Neutrophil (primary cell): ENCODE data around the gene KNDC1.

Experiments used
- H3K27ac ChIP-seq: fragments of 200-600 bp; sonication (generic); 2 replicates; pipeline ENCODE4 v1.5.1; 2016; ENCODE audit warnings: mild to moderate bottlenecking, moderate library complexity
- H3K27me3 ChIP-seq: fragments of 200-600 bp; sonication (generic); 2 replicates; pipeline ENCODE4 v1.6.0; 2016; ENCODE audit warnings: mild to moderate bottlenecking
- H3K36me3 ChIP-seq: fragments of 200-600 bp; sonication (generic); 2 replicates; pipeline ENCODE4 v1.5.1; 2017
- H3K4me1 ChIP-seq, 2 experiments: fragments of 200-600 bp in 1 of 2; sonication (generic) in 1 of 2; 1 replicate in 1 of 2; 2 replicates in 1 of 2; pipeline versions ENCODE4 v1.5.1 to v1.6.1; 2013 to 2016; ENCODE audit warnings: low read depth in 1 of 2, low read length in 1 of 2, mild to moderate bottlenecking in 1 of 2, moderate library complexity in 1 of 2; ENCODE audit not compliant: control insufficient read depth in 1 of 2, insufficient read depth in 1 of 2
- H3K4me3 ChIP-seq, 2 experiments: fragments of 200-600 bp in 1 of 2; sonication (generic) in 1 of 2; 1 replicate in 1 of 2; 2 replicates in 1 of 2; pipeline ENCODE4 v1.5.1; 2013 to 2016; ENCODE audit warnings: low read depth in 1 of 2, low read length in 1 of 2, mild to moderate bottlenecking in 1 of 2, moderate library complexity in 1 of 2
- H3K9me3 ChIP-seq: fragments of 200-600 bp; sonication (generic); 2 replicates; pipeline ENCODE4 v1.5.1; 2016
- CTCF ChIP-seq: fragments of 200-600 bp; sonication (generic); IDR thresholded peaks from 2 replicates; pipeline ENCODE4 v1.5.1; 2016; ENCODE audit warnings: antibody characterized with exemption

Gene KNDC1

GRCh38 chr10:133225707-133226191 lies 65.7 kb downstream of the KNDC1 start:
- Histone ChIP-seq H3K4me3 (no peak overlapping the region), H3K4me1 (no peaks in the 10 kb centered on the region), H3K9me3 (no peaks in the 10 kb centered on the region), H3K36me3 (no peaks in the 10 kb centered on the region), H3K27me3 (peaks cover 78% of the 10 kb centered on the region), H3K27ac (no peak overlapping the region)
- TF ChIP-seq CTCF: no peak

GRCh38 chr10:133226251-133226808 lies 66.3 kb downstream of the KNDC1 start:
- H3K27me3 ChIP-seq: peaks cover 78% of the 10 kb centered on the region
- no peak overlapping the region for H3K27ac ChIP-seq

GRCh38 chr10:133227256-133227655 lies 67.2 kb downstream of the KNDC1 start:
- peaks cover 85% of the 10 kb centered on the region for H3K27me3 ChIP-seq
- H3K36me3 ChIP-seq: no peaks in the 10 kb centered on the region
- no peak overlapping the region for H3K27ac ChIP-seq
- no peaks in the 10 kb centered on the region for H3K4me1 ChIP-seq
- TF ChIP-seq CTCF: no peak
- no peak overlapping the region for H3K4me3 ChIP-seq
- no peaks in the 10 kb centered on the region for H3K9me3 ChIP-seq

More at GRCh38 chr10:133226251-133226808, 66.3 kb downstream of the KNDC1 start:
- Histone ChIP-seq H3K9me3 (no peaks in the 10 kb centered on the region), H3K36me3 (no peaks in the 10 kb centered on the region), H3K4me3 (no peak overlapping the region), H3K4me1 (no peaks in the 10 kb centered on the region)
- no peak for TF ChIP-seq CTCF

GRCh38 chr10:133229265-133230043 lies 69.4 kb downstream of the KNDC1 start:
- TF ChIP-seq CTCF: no peak
- no peaks in the 10 kb centered on the region for H3K4me1 ChIP-seq
- no peak overlapping the region for H3K4me3 ChIP-seq
- no peaks in the 10 kb centered on the region for H3K36me3 ChIP-seq
- no peaks in the 10 kb centered on the region for H3K9me3 ChIP-seq
- H3K27me3 ChIP-seq: peaks cover 100% of the 10 kb centered on the region
- H3K27ac ChIP-seq: no peak overlapping the region

GRCh38 chr10:133230044-133230361 lies 70.0 kb downstream of the KNDC1 start, which contains the start of gene UTF1:
UTF1 (plus strand) TSS chr10:133230217; CDS start chr10:133230289, 72 bp downstream.
- Histone ChIP-seq H3K4me1 (peaks cover 2 to 5% of the 10 kb centered on the region in 2 experiments), H3K27me3 (peaks cover 100% of the 10 kb centered on the region), H3K27ac (no peak within 1 kb of the TSS), H3K4me3 (no peak within 1 kb of the TSS), H3K9me3 (no peaks in the 10 kb centered on the region), H3K36me3 (no peaks in the 10 kb centered on the region)
- TF ChIP-seq CTCF: no peak
